IgD-negative memory B cell (primary cell): ENCODE data around the gene NKX1-1. TPM values are rescaled to one million over a fixed set of nuclear protein-coding genes. Genes with fewer than 3 reads are reported as not detected.
"Not testable (repeated sequence)": the region's sequence is repeated elsewhere in the genome, so short reads cannot be mapped to it uniquely, and the experiment has no call there.

Experiments
- H3K27ac Mint-ChIP-seq, 3 donors: one replicate each; pipeline ENCODE4 v1.8.0; 2020 to 2022; ENCODE audit warnings: mild to moderate bottlenecking in 3 of 3, mixed read lengths in 3 of 3, moderate library complexity in 1 of 3
- H3K27me3 Mint-ChIP-seq: one replicate; pipeline ENCODE4 v1.8.0; 2021; ENCODE audit warnings: mixed read lengths
- H3K36me3 Mint-ChIP-seq: one replicate; pipeline ENCODE4 v1.8.0; 2020; ENCODE audit warnings: mild to moderate bottlenecking, mixed read lengths
- H3K4me1 Mint-ChIP-seq, 3 donors: one replicate each; pipeline ENCODE4 v1.8.0; 2020 to 2022; ENCODE audit warnings: mixed read lengths in 3 of 3, mild to moderate bottlenecking in 1 of 3
- H3K4me3 Mint-ChIP-seq, 4 donors: one replicate each; pipeline ENCODE4 v1.8.0; 2020 to 2022; ENCODE audit warnings: mild to moderate bottlenecking in 4 of 4, mixed read lengths in 4 of 4, moderate library complexity in 3 of 4
- H3K9me3 Mint-ChIP-seq, 3 donors: one replicate each; pipeline ENCODE4 v1.8.0; 2020 to 2021; ENCODE audit warnings: mixed read lengths in 3 of 3, mild to moderate bottlenecking in 1 of 3
- polyA plus RNA-seq: library from polyadenylated mRNA; unstranded; fragments of 300-500 nt; fragmentation: Illumina TruSeq; gene quantifications from one replicate; pipeline ENCODE4 v1.2.3, GENCODE V29; 2021

Gene NKX1-1
- polyA plus RNA-seq, 1 donor from 2014 or later = not detected

- Mint-ChIP-seq H3K36me3 (no peaks in the 10 kb centered on the region), H3K27me3 (peaks cover 20% of the 10 kb centered on the region), H3K4me3 (no peak overlapping the region), H3K4me1 (no peaks in the 10 kb centered on the region), H3K9me3 (peaks cover 0 to 2% (median 0%) of the 10 kb centered on the region in 3 donors), H3K27ac (no peak overlapping the region)
Measured at GRCh38 chr4:1403177-1403583, 3.1 kb downstream of the NKX1-1 start.

DNA sequence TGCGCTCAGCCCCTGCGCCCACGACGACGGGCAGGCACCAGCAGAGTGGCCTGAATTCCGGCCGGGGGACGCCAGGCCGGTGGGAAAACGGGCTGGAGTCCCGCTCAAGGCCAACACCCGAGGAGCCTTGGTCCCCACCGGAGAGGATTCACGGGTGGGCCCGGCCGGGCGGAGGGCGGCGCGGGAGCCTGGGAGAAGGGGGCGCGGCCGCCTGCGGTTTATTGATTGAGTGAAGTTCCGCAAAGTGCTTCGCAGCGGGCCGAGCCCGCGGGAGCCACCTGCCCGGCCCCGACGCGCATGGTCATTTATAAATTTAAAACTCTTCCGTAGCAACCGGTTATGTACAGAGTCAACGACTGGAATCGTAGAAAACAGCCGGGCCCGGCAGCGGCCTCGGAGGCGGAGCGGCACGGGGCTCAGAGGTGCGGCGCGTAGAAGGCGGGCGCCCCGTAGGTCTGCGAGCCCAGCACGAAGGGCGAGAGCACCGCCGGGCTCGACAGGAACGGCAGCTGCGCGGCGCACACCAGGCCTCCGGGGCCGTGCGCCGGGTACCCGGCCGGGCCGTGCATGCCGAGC is 3.6 kb downstream of the NKX1-1 start:
- H3K4me1 Mint-ChIP-seq = no peaks in the 10 kb centered on the region
- no peak overlapping the region for H3K27ac Mint-ChIP-seq
- no peaks in the 10 kb centered on the region for H3K36me3 Mint-ChIP-seq
- no peak overlapping the region for H3K4me3 Mint-ChIP-seq
- H3K27me3 Mint-ChIP-seq = peaks cover 17% of the 10 kb centered on the region
- peaks cover 0 to 2% (median 0%) of the 10 kb centered on the region in 3 donors for H3K9me3 Mint-ChIP-seq

DNA sequence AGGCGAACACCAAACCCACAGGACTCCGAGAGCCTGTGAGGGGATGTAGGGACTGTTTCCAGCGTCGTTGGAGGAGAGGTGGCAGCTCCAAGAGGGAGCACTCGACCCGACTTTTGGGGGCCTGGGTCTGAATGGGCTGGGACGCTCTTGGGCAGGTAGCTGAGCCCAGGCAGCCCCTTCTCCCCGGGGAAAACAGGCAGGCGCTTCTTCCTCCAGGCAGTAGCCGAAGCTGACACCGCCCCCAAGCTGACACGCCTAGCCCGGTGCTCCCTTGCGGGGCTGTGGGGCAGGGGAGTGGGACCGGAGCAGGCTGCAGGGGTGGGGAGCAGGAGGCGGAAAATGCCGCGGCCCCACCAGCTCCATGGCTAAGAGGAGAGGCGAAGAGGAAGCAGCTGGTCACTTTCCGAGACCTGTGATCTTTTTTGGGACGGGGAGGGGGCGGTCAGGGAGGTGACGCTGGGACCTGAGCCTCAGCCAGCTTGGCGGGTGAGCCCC is 4.2 kb downstream of the NKX1-1 start:
- Mint-ChIP-seq H3K27me3 (peaks cover 12% of the 10 kb centered on the region), H3K9me3 (peaks cover 0 to 2% (median 0%) of the 10 kb centered on the region in 3 donors)

DNA sequence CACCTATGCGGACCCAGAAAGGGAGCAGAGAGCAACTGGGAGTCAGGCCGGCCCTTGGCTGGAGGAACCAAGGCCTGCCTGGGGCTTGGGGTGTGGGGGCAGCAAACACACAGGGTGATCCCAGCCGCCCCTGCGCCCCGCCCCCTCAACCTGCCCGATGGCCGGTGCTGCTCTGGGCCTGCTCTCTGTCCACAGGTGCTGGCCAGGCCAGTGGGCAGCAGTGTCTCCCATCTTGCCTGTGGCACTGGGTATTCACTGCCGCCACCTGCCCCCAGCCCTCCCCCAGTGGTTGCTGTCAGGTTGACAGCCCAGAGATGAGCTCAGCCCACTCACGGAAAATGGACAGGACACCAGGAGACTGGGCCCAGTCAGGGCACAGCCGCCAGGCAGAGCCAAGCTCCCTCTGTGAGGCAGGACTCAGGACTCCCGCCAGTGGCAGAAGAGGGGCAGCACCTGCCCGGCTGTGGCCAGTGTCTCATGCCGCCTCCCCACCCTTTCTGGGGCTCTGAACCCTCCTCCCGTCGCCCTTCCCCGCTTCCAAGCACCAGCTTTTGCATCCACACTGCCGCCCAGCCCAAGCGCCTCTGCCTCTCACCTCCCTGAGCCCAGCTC is 4.7 kb downstream of the NKX1-1 start:
- H3K4me3 Mint-ChIP-seq = peak overlapping the region in 1 of 4 donors; percentile 77
- H3K27ac Mint-ChIP-seq = no peak overlapping the region
- H3K27me3 Mint-ChIP-seq = peaks cover 12% of the 10 kb centered on the region
- H3K9me3 Mint-ChIP-seq = peaks cover 0 to 2% (median 0%) of the 10 kb centered on the region in 3 donors
- H3K4me1 Mint-ChIP-seq = no peaks in the 10 kb centered on the region
- no peaks in the 10 kb centered on the region for H3K36me3 Mint-ChIP-seq

More for the DNA sequence above, 4.2 kb downstream of the NKX1-1 start:
- Mint-ChIP-seq H3K4me1 (no peaks in the 10 kb centered on the region), H3K27ac (no peak overlapping the region), H3K36me3 (no peaks in the 10 kb centered on the region), H3K4me3 (no peak overlapping the region)

DNA sequence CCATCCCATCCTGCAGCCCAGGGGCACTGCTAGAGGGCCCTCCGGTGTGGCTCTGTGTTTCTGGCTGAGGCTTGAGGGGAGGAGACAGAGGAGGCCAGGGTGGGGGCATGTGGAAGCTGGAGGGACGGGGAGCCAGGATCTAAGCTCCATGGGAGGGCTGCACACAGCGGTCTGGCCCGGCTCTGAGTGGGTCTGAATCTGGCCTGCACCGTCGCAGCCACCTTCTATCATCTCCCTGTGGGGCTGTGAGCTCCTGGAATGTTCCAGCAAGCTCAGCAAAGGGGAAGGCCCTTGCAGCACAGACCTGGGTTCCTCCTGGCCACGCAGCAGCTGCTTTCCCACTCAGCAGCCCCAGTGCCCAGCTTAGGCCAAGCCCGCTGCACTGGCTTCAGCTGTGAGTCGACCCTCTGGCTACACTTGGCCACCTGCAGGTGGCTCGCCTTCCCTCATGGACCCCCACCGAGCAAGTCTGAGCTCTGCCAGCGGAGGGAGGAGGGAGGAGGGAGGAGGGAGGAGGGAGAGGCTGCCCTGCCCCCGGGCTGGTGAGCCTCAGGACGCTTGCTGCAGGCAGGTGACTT is 5.3 kb downstream of the NKX1-1 start:
- H3K4me1 Mint-ChIP-seq = no peaks in the 10 kb centered on the region
- H3K9me3 Mint-ChIP-seq = peaks cover 0 to 2% (median 0%) of the 10 kb centered on the region in 3 donors
- H3K27ac Mint-ChIP-seq = no peak overlapping the region
- H3K27me3 Mint-ChIP-seq = peaks cover 12% of the 10 kb centered on the region
- no peaks in the 10 kb centered on the region for H3K36me3 Mint-ChIP-seq
- peak overlapping the region in 1 of 4 donors; percentile 77 for H3K4me3 Mint-ChIP-seq

DNA sequence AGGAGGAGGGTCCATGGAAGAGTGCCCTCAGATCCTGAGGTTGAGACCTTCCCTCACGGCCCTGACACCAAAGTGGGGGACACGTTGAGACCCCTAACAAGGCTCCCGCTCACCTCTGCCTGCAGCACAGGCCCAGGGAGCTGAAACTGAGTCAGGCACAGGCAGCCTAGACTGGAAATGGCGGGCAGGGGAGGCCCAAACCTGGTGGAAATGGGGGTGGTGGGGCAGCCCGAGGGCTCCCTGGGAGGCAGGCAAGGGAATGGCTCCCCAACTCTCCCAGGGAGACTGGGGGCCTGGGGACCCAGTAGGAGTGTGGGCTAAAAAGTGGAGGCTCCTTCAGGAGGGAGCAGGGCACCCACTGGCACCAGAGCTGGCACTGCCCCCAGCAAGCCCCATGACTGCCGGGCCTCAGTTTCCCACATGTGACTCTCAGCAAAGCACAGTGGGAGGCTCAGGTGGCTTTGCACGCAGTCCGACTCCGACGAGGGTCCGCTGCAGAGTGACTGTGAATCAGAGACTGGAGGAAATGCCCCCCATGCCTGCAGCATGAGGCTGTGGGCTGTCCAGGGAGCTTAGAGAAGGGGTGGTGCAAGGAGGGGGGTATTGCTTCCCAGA is 5.9 kb downstream of the NKX1-1 start:
- no peak overlapping the region for H3K27ac Mint-ChIP-seq
- peaks cover 2% of the 10 kb centered on the region for H3K36me3 Mint-ChIP-seq
- H3K9me3 Mint-ChIP-seq = peaks cover 0 to 2% (median 0%) of the 10 kb centered on the region in 3 donors
- H3K4me3 Mint-ChIP-seq = peak overlapping the region in 1 of 4 donors; percentile 77
- H3K27me3 Mint-ChIP-seq = peaks cover 11% of the 10 kb centered on the region
- no peaks in the 10 kb centered on the region for H3K4me1 Mint-ChIP-seq

DNA sequence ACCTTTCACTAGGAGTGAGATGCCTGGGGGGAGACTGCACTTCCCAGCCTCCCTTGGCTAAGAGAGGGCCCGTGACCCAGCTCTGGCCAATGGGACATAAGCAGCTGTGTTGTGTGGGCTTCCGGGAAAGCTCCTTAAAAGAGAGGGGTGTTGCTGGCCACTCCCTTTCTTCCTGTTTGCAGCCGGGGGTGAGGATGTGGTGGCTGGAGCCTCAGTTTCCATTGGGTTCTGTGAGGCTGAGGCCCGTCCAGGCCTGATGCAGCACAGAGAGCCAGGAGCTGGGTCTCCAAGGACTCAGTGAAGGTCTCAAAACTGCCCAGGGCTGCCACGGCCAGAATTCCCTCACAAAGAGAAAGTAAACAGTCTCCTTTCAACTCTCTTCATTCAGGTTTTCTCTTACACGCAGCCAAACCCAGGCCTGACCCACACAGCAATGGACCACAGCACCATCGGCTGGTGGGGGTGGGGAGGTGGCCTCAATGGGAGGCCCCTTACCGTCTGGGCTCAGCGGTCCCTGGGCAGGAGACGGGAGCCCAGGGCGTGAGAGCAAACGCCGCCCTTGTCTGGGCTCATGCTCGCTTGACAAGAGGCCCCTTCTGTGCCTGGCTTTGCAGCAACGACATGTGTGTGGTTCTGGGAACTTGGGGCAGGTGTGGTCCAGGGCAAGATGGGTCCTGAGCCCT is 6.6 kb downstream of the NKX1-1 start:
- Mint-ChIP-seq H3K27me3 (peaks cover 8% of the 10 kb centered on the region), H3K4me3 (no peak overlapping the region), H3K27ac (no peak overlapping the region)

GRCh38 chr4:1398681-1399507 is 7.3 kb downstream of the NKX1-1 start:
- Mint-ChIP-seq H3K9me3 (peaks cover 0 to 2% (median 0%) of the 10 kb centered on the region in 3 donors), H3K27ac (no peak overlapping the region), H3K27me3 (peaks cover 8% of the 10 kb centered on the region), H3K36me3 (peaks cover 4% of the 10 kb centered on the region), H3K4me1 (no peaks in the 10 kb centered on the region), H3K4me3 (no peak overlapping the region)

More for the DNA sequence above, 6.6 kb downstream of the NKX1-1 start:
- Mint-ChIP-seq H3K36me3 (peaks cover 2% of the 10 kb centered on the region), H3K4me1 (no peaks in the 10 kb centered on the region), H3K9me3 (peaks cover 0 to 2% (median 0%) of the 10 kb centered on the region in 3 donors)

DNA sequence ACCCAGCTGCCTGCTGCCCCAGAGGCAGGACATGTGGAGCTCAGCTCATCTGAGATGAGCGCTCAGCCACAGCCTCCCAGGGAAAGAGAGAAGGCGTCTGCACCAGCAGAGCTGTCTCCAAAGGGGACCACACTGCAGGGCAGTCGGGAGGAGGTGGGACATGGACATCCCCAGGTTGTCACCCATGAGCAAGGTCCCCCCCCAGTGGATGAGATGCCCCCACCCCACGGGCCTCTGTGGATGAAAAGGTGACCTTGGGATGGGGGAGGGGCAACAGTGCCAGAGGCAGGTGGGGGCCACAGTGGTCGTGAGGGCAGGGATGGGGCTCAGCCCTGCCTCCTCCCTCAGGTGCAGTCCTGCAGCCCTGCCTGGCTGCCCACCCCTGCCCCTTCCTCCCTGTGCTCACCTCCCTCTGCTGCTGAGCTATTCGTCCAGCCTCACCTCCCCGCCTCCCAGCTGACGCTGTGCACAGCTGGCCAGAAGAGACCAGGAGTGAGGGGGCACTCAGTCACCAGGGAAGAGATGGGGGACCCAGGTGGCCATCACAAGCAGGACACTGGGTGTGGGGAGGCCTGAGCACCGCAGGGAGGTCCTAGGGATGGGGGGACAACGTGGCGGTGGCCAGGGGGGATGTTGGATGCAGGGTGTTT is 9.3 kb downstream of the NKX1-1 start:
- H3K27ac Mint-ChIP-seq = no peak overlapping the region
- no peaks in the 10 kb centered on the region for H3K4me1 Mint-ChIP-seq
- H3K27me3 Mint-ChIP-seq = peaks cover 3% of the 10 kb centered on the region
- H3K4me3 Mint-ChIP-seq = no peak overlapping the region
- peaks cover 4% of the 10 kb centered on the region for H3K36me3 Mint-ChIP-seq
- H3K9me3 Mint-ChIP-seq = peaks cover 0 to 4% (median 2%) of the 10 kb centered on the region in 3 donors

DNA sequence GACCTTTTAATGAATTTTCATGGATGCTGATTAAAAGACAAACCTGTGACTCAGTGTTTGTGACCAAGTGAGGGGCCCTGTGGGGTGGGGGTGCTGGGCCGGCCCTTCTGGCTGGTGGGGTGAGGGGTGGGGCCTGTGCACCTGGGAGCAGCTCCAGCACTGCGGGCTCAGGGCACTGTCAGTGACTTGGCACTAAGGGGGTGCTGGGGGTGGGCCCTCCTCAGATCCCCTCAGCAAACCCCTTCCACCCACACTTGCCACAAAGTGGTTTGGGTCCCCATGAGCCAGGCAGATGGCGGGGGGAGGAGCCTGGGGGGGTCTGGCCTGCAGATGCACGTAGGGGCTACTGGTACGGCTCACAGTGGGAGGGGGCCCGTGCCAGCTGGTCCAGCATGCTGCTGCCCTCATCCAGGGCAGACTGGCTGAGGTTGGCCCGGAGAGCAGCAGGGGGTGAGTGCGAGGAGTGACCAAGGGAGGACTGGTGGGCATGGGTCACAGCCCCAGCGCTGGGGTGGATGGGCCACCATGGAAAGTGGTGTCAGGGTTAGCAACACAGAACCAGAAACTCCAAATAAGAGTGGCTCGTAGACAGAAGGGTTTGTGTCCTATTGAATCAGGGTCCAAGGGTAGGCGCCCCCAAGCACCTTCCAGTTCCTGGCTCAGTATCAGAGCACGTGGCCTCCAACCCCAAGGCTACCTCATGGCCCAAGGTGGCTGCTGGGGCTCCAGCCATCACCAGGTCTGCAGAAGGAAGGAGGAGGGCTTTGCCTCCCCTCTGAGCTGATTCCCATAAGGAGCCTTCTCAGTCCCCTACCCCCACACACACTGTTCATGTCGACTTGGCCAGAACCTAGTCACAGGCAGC is 10.1 kb downstream of the NKX1-1 start:
- H3K4me1 Mint-ChIP-seq = no peaks in the 10 kb centered on the region
- H3K27me3 Mint-ChIP-seq = no peaks in the 10 kb centered on the region
- peaks cover 4% of the 10 kb centered on the region for H3K36me3 Mint-ChIP-seq
- H3K4me3 Mint-ChIP-seq = no peak overlapping the region
- no peak overlapping the region for H3K27ac Mint-ChIP-seq
- peaks cover 0 to 4% (median 2%) of the 10 kb centered on the region in 3 donors for H3K9me3 Mint-ChIP-seq

DNA sequence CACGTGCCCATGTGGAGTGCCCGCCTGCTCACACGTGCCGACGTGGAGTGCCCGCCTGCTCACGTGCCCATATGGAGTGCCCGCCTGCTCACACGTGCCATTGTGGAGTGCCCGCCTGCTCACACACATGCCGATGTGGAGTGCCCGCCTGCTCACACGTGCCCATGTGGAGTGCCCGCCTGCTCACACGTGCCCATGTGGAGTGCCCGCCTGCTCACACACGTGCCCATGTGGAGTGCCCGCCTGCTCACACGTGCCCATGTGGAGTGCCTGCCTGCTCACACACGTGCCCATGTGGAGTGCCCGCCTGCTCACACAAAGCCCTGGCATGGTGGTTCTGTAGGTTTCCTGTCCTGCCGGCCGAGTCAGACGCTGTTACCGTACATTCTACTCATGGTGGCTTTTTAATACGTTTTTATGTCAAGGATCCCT is 10.8 kb downstream of the NKX1-1 start:
- H3K27me3 Mint-ChIP-seq, H3K36me3 Mint-ChIP-seq, H3K27ac Mint-ChIP-seq, H3K9me3 Mint-ChIP-seq, H3K4me3 Mint-ChIP-seq, H3K4me1 Mint-ChIP-seq: not testable (repeated sequence)

- H3K9me3 Mint-ChIP-seq, H3K4me1 Mint-ChIP-seq, H3K36me3 Mint-ChIP-seq, H3K4me3 Mint-ChIP-seq, H3K27me3 Mint-ChIP-seq, H3K27ac Mint-ChIP-seq: not testable (repeated sequence)
Measured at GRCh38 chr4:1394554-1395388, 11.5 kb downstream of the NKX1-1 start.
